Measurements from ENCODE around the gene MYBBP1A. TPM values are rescaled to one million over a fixed set of nuclear protein-coding genes. Genes with fewer than 3 reads are reported as not detected.

Gene MYBBP1A
- total RNA-seq, 2 experiments from 2014 or later: 36.7 to 37.7 TPM

- CTCF ChIA-PET: no interaction called here
- H3K36me3 Mint-ChIP-seq (ENCODE audit: low read depth): no peaks in the 10 kb centered on the region
- H3K27ac Mint-ChIP-seq: no peak overlapping the region
- POLR2A ChIA-PET: no interaction called here
- DNase-seq: peak; percentile 30
- H3K9me3 Mint-ChIP-seq: no peaks in the 10 kb centered on the region
- H3K27me3 Mint-ChIP-seq: peaks cover 8% of the 10 kb centered on the region
- H3K4me3 Mint-ChIP-seq: no peak overlapping the region
- H3K4me1 Mint-ChIP-seq: no peaks in the 10 kb centered on the region
These were observed 21.4 kb downstream of the MYBBP1A start for GRCh38 chr17:4533523-4534504.

GRCh38 chr17:4532860-4533522 lies 22.2 kb downstream of the MYBBP1A start:
- H3K9me3 Mint-ChIP-seq: no peaks in the 10 kb centered on the region
- H3K27me3 Mint-ChIP-seq: peaks cover 10% of the 10 kb centered on the region
- no peak for DNase-seq
- no peaks in the 10 kb centered on the region for H3K4me1 Mint-ChIP-seq
- H3K27ac Mint-ChIP-seq: no peak overlapping the region
- ChIA-PET CTCF (no interaction called here), POLR2A (no interaction called here)
- H3K36me3 Mint-ChIP-seq (ENCODE audit: low read depth): no peaks in the 10 kb centered on the region
- H3K4me3 Mint-ChIP-seq: no peak overlapping the region

- no peaks in the 10 kb centered on the region for H3K4me1 Mint-ChIP-seq
- no peak overlapping the region for H3K4me3 Mint-ChIP-seq
- H3K27me3 Mint-ChIP-seq: peaks cover 10% of the 10 kb centered on the region
- ChIA-PET POLR2A (no interaction called here), CTCF (no interaction called here)
- DNase-seq: no peak
- H3K9me3 Mint-ChIP-seq: no peaks in the 10 kb centered on the region
- no peaks in the 10 kb centered on the region for H3K36me3 Mint-ChIP-seq (ENCODE audit: low read depth)
- no peak overlapping the region for H3K27ac Mint-ChIP-seq
These were observed 23.0 kb downstream of the MYBBP1A start for GRCh38 chr17:4531988-4532736.

GRCh38 chr17:4530799-4531730 lies 24.1 kb downstream of the MYBBP1A start:
- ChIA-PET POLR2A (no interaction called here), CTCF (no interaction called here)
- Mint-ChIP-seq H3K9me3 (no peaks in the 10 kb centered on the region), H3K4me3 (no peak overlapping the region), H3K4me1 (no peaks in the 10 kb centered on the region), H3K27me3 (peaks cover 13% of the 10 kb centered on the region), H3K27ac (no peak overlapping the region), H3K36me3 (ENCODE audit: low read depth) (no peaks in the 10 kb centered on the region)
- no peak for DNase-seq

GRCh38 chr17:4529533-4530152 lies 25.5 kb downstream of the MYBBP1A start:
- H3K36me3 Mint-ChIP-seq (ENCODE audit: low read depth): no peaks in the 10 kb centered on the region
- ChIA-PET POLR2A (no interaction called here), CTCF (no interaction called here)
- no peak overlapping the region for H3K27ac Mint-ChIP-seq
- H3K4me1 Mint-ChIP-seq: no peaks in the 10 kb centered on the region
- no peaks in the 10 kb centered on the region for H3K9me3 Mint-ChIP-seq
- no peak for DNase-seq
- peaks cover 16% of the 10 kb centered on the region for H3K27me3 Mint-ChIP-seq
- no peak overlapping the region for H3K4me3 Mint-ChIP-seq

GRCh38 chr17:4527566-4528125 lies 27.5 kb downstream of the MYBBP1A start:
- Mint-ChIP-seq H3K27ac (no peak overlapping the region), H3K4me3 (no peak overlapping the region), H3K9me3 (no peaks in the 10 kb centered on the region), H3K4me1 (no peaks in the 10 kb centered on the region), H3K36me3 (ENCODE audit: low read depth) (no peaks in the 10 kb centered on the region), H3K27me3 (peaks cover 13% of the 10 kb centered on the region)
- ChIA-PET CTCF (interaction anchor here (0.9 kb wide), 1 partner anchor 29 kb away, joined by 3 read pairs; no protein-coding TSS in a partner anchor), POLR2A (no interaction called here)
- DNase-seq: no peak

- ChIA-PET POLR2A (no interaction called here), CTCF (interaction anchor here (0.9 kb wide), 1 partner anchor 30 kb away, joined by 3 read pairs; no protein-coding TSS in a partner anchor)
- no peak overlapping the region for H3K27ac Mint-ChIP-seq
- no peaks in the 10 kb centered on the region for H3K9me3 Mint-ChIP-seq
- peaks cover 12% of the 10 kb centered on the region for H3K27me3 Mint-ChIP-seq
- no peak overlapping the region for H3K4me3 Mint-ChIP-seq
- no peak for DNase-seq
- H3K4me1 Mint-ChIP-seq: no peaks in the 10 kb centered on the region
- no peaks in the 10 kb centered on the region for H3K36me3 Mint-ChIP-seq (ENCODE audit: low read depth)
These were observed 28.1 kb downstream of the MYBBP1A start for GRCh38 chr17:4527134-4527533.

GRCh38 chr17:4525691-4526397 lies 29.3 kb downstream of the MYBBP1A start:
- ChIA-PET POLR2A (no interaction called here), CTCF (no interaction called here)
- Mint-ChIP-seq H3K4me1 (no peaks in the 10 kb centered on the region), H3K4me3 (no peak overlapping the region), H3K36me3 (ENCODE audit: low read depth) (no peaks in the 10 kb centered on the region), H3K27ac (no peak overlapping the region), H3K9me3 (no peaks in the 10 kb centered on the region), H3K27me3 (peaks cover 10% of the 10 kb centered on the region)
- DNase-seq: no peak

- Mint-ChIP-seq H3K27me3 (peaks cover 8% of the 10 kb centered on the region), H3K27ac (no peak overlapping the region), H3K4me3 (no peak overlapping the region), H3K9me3 (no peaks in the 10 kb centered on the region), H3K36me3 (ENCODE audit: low read depth) (no peaks in the 10 kb centered on the region), H3K4me1 (no peaks in the 10 kb centered on the region)
- DNase-seq: no peak
- CTCF ChIA-PET: no interaction called here
- POLR2A ChIA-PET: no interaction called here
These were observed 31.2 kb downstream of the MYBBP1A start for GRCh38 chr17:4523946-4524345.

GRCh38 chr17:4522661-4523060 lies 32.5 kb downstream of the MYBBP1A start:
- peaks cover 8% of the 10 kb centered on the region for H3K27me3 Mint-ChIP-seq
- POLR2A ChIA-PET: interaction anchor here (0.8 kb wide), 1 partner anchor 39 kb away, joined by 3 read pairs; no protein-coding TSS in a partner anchor
- H3K36me3 Mint-ChIP-seq (ENCODE audit: low read depth): no peaks in the 10 kb centered on the region
- H3K4me1 Mint-ChIP-seq: peaks cover 7% of the 10 kb centered on the region
- CTCF ChIA-PET: no interaction called here
- DNase-seq: no peak
- H3K4me3 Mint-ChIP-seq: no peak overlapping the region
- H3K27ac Mint-ChIP-seq: no peak overlapping the region
- no peaks in the 10 kb centered on the region for H3K9me3 Mint-ChIP-seq

- Mint-ChIP-seq H3K27me3 (peaks cover 5% of the 10 kb centered on the region), H3K27ac (no peak overlapping the region), H3K36me3 (ENCODE audit: low read depth) (no peaks in the 10 kb centered on the region), H3K4me1 (peaks cover 7% of the 10 kb centered on the region), H3K9me3 (no peaks in the 10 kb centered on the region), H3K4me3 (no peak overlapping the region)
- DNase-seq: no peak
- ChIA-PET CTCF (interaction anchor here (0.7 kb wide), 1 partner anchor 101 kb away, joined by 3 read pairs; no protein-coding TSS in a partner anchor), POLR2A (no interaction called here)
These were observed 34.1 kb downstream of the MYBBP1A start for GRCh38 chr17:4520894-4521600.
